ENCODE measurements around the gene IL1B. TPM values are rescaled to one million over a fixed set of nuclear protein-coding genes. Genes with fewer than 3 reads are reported as not detected.

IL1B gene
- total RNA-seq, 4 donors from 2014 or later = 2.7 TPM; not detected in 3

- H3K4me3 ChIP-seq = no peak overlapping the region
- no peak overlapping the region for H3K27ac ChIP-seq (replicated peaks in 1 of 4)
- DNase-seq (ENCODE audit: extremely low spot score) = no peak
- TF ChIP-seq POLR2AphosphoS5 (IDR thresholded peaks at IDR 0.05) (no peak), POLR2A (IDR thresholded peaks at IDR 0.05; ENCODE audit: low read depth) (no peak), EP300 (IDR thresholded peaks at IDR 0.05) (no peak)
- no peaks in the 10 kb centered on the region for H3K9me3 ChIP-seq
- no peaks in the 10 kb centered on the region for H3K4me1 ChIP-seq
- intact Hi-C loops (cut with DNase I) = no loop called here
- WGBS = 93% methylated on average over 4 of the region's 4 CpGs
- H3K27me3 ChIP-seq = no peaks in the 10 kb centered on the region
- no peaks in the 10 kb centered on the region for H3K36me3 ChIP-seq
Observed at GRCh38 chr2:112800881-112801583, 35.5 kb downstream of the IL1B start.

- H3K9me3 ChIP-seq = no peaks in the 10 kb centered on the region
- no peaks in the 10 kb centered on the region for H3K36me3 ChIP-seq
- DNase-seq (ENCODE audit: extremely low spot score) = no peak
- H3K27me3 ChIP-seq = no peaks in the 10 kb centered on the region
- TF ChIP-seq POLR2AphosphoS5 (IDR thresholded peaks at IDR 0.05) (no peak), POLR2A (IDR thresholded peaks at IDR 0.05; ENCODE audit: low read depth) (no peak), CTCF (IDR thresholded peaks at IDR 0.05) (no peak), EP300 (IDR thresholded peaks at IDR 0.05) (no peak)
- H3K4me1 ChIP-seq = peaks cover 6 to 8% (median 7%) of the 10 kb centered on the region in 4 donors
- 75% methylated on average over 8 of the region's 8 CpGs for WGBS
- intact Hi-C loops (cut with DNase I) = no loop called here
- no peak overlapping the region for H3K4me3 ChIP-seq
- no peak overlapping the region for H3K27ac ChIP-seq (replicated peaks in 1 of 4)
Observed at GRCh38 chr2:112798979-112799975, 37.3 kb downstream of the IL1B start.

GRCh38 chr2:112796486-112796885 is 40.1 kb downstream of the IL1B start:
- intact Hi-C loops (cut with DNase I) = no loop called here
- Histone ChIP-seq H3K36me3 (no peaks in the 10 kb centered on the region), H3K27ac (replicated peaks in 1 of 4) (no peak overlapping the region), H3K4me3 (no peak overlapping the region), H3K4me1 (peaks cover 6 to 19% (median 13%) of the 10 kb centered on the region in 4 donors), H3K9me3 (no peaks in the 10 kb centered on the region), H3K27me3 (no peaks in the 10 kb centered on the region)
- TF ChIP-seq CTCF (IDR thresholded peaks at IDR 0.05) = no peak
- TF ChIP-seq POLR2AphosphoS5 (IDR thresholded peaks at IDR 0.05) = no peak
- no peak for TF ChIP-seq EP300 (IDR thresholded peaks at IDR 0.05)
- TF ChIP-seq POLR2A (IDR thresholded peaks at IDR 0.05; ENCODE audit: low read depth) = no peak
- 0% methylated on average over 1 of the region's 1 CpG for WGBS
- DNase-seq (ENCODE audit: extremely low spot score) = no peak

GRCh38 chr2:112795774-112796173 is 40.8 kb downstream of the IL1B start:
- Histone ChIP-seq H3K4me3 (no peak overlapping the region), H3K9me3 (no peaks in the 10 kb centered on the region), H3K36me3 (no peaks in the 10 kb centered on the region), H3K27me3 (no peaks in the 10 kb centered on the region), H3K27ac (replicated peaks in 1 of 4) (no peak overlapping the region), H3K4me1 (peaks cover 6 to 19% (median 13%) of the 10 kb centered on the region in 4 donors)
- intact Hi-C loops (cut with DNase I) = no loop called here
- WGBS = 75% methylated on average over 1 of the region's 1 CpG
- DNase-seq (ENCODE audit: extremely low spot score) = no peak
- TF ChIP-seq POLR2A (IDR thresholded peaks at IDR 0.05; ENCODE audit: low read depth) = no peak
- TF ChIP-seq CTCF (IDR thresholded peaks at IDR 0.05) = no peak
- TF ChIP-seq POLR2AphosphoS5 (IDR thresholded peaks at IDR 0.05) = no peak
- TF ChIP-seq EP300 (IDR thresholded peaks at IDR 0.05) = no peak

- H3K9me3 ChIP-seq = no peaks in the 10 kb centered on the region
- H3K36me3 ChIP-seq = no peaks in the 10 kb centered on the region
- no peak overlapping the region for H3K27ac ChIP-seq (replicated peaks in 1 of 4)
- no peak for DNase-seq (ENCODE audit: extremely low spot score)
- 79% methylated on average over 3 of the region's 3 CpGs for WGBS
- H3K4me1 ChIP-seq = peaks cover 6 to 19% (median 13%) of the 10 kb centered on the region in 4 donors
- TF ChIP-seq EP300 (IDR thresholded peaks at IDR 0.05) = no peak
- no peak for TF ChIP-seq CTCF (IDR thresholded peaks at IDR 0.05)
- no peak for TF ChIP-seq POLR2A (IDR thresholded peaks at IDR 0.05; ENCODE audit: low read depth)
- no peak overlapping the region for H3K4me3 ChIP-seq
- no peaks in the 10 kb centered on the region for H3K27me3 ChIP-seq
- intact Hi-C loops (cut with DNase I) = no loop called here
Observed at GRCh38 chr2:112794841-112795240, 41.7 kb downstream of the IL1B start.

Data from esophagus muscularis mucosa (tissue), 4 donors.